Daoy (cell line): Measurements from ENCODE around the gene ARPC5. TPM values are rescaled to one million over a fixed set of nuclear protein-coding genes. Genes with fewer than 3 reads are reported as not detected.
A peak's percentile ranks its signal among the peaks of the same experiment; 100 is the strongest.

Experiments used
- DNase-seq: peaks from one replicate; pipeline ENCODE4 v3.0.0-alpha.2; 2015; ENCODE audit warnings: low read depth
- total RNA-seq: library from RNA; depleted of rRNA; stranded (reverse); fragments of >200 nt; shearing (Covaris generic); gene quantifications from 2 replicates; pipeline ENCODE4 v1.2.3, GENCODE V29; 2014; rRNA removed

Gene ARPC5
- total RNA-seq, 1 experiment from 2014 or later, result 210 TPM

- DNase-seq, result no peak
These were observed 49.1 kb downstream of the ARPC5 start for GRCh38 chr1:183586455-183586854.

GRCh38 chr1:183585038-183585437 lies 50.5 kb downstream of the ARPC5 start:
- no peak for DNase-seq

- no peak for DNase-seq
These were observed 51.4 kb downstream of the ARPC5 start for GRCh38 chr1:183584147-183584546.

- DNase-seq, result no peak
These were observed 52.1 kb downstream of the ARPC5 start for GRCh38 chr1:183583466-183583865.

- no peak for DNase-seq
These were observed 53.4 kb downstream of the ARPC5 start for GRCh38 chr1:183582021-183582713.

GRCh38 chr1:183580281-183580682 lies 55.3 kb downstream of the ARPC5 start:
- DNase-seq, result peak; percentile 44

- DNase-seq, result no peak
These were observed 56.7 kb downstream of the ARPC5 start for GRCh38 chr1:183578856-183579255.

- no peak for DNase-seq
These were observed 57.6 kb downstream of the ARPC5 start for GRCh38 chr1:183577897-183578465.

GRCh38 chr1:183576537-183576936 lies 59.0 kb downstream of the ARPC5 start:
- DNase-seq, result no peak

- DNase-seq, result no peak
These were observed 60.0 kb downstream of the ARPC5 start for GRCh38 chr1:183575606-183576005.

- DNase-seq, result no peak
These were observed 62.9 kb downstream of the ARPC5 start for GRCh38 chr1:183572721-183573120.

- DNase-seq, result no peak
These were observed 63.8 kb downstream of the ARPC5 start for GRCh38 chr1:183571678-183572268.

Other genes with a start within 250 kb of the ARPC5 start
- gene NMNAT2, start 217.4 kb downstream of the ARPC5 start, total RNA-seq, result 3.0 and 3.6 TPM in 2 replicates
- gene SMG7, start 163.3 kb downstream of the ARPC5 start, total RNA-seq, result 14.9 and 24.1 TPM in 2 replicates
- gene NCF2, start 45.3 kb downstream of the ARPC5 start, total RNA-seq, result 19.7 and 26.2 TPM in 2 replicates
- not detected in 2 replicates for gene APOBEC4, start 17.5 kb upstream of the ARPC5 start, total RNA-seq
- 5.4 and 8.1 TPM in 2 replicates for gene RGL1, start 169.3 kb upstream of the ARPC5 start, total RNA-seq